Stimulated activated CD4-positive, alpha-beta T cell treated with anti-CD3 and anti-CD28 coated beads, Interleukin-4, amount 100 ng/mL, for 1 hour (primary cell): ENCODE data around the gene GATD1.

ENCODE experiments used
- DNase-seq: peaks from one replicate; pipeline ENCODE4 v3.0.0-alpha.2; 2020

GATD1 gene

DNA sequence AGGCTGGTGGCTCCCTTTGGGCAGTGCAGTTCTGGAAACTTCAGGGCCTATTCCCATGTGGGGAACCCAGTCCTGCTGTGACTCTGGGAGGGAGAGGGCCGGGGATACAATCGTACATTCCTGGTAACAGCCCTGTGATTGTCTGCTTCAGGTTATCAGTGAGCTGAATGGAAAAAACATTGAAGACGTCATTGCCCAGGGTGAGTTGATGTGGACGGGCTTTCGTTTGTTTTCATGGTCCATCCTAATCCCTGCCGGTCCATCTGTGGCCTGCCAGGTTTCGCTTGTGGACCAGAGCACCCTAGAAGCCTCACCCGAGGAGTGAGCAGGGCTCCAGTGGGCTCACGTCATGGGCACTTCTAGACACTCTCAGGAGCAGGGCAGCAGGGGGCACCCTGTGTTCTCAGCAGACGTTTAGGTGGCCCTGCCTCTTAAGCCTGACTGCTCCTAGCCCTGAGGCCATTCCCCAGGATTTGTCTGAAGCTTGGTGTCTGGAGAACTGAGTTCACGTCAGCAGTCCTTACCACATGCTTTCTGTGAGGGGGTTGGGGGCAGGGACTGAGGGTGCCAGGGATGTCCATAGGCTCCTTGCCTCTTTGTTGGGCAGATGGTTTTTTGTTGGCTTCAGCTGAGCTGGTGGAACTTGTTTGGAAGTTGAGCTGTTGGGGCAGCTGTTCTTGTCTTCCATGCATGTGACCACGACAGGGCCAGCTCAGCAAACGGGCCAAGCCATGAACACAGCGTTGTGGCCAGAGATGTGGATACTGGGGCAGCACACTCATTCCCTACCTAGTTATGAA is 34.4 kb upstream of the GATD1 start:
- no peak for DNase-seq

DNA sequence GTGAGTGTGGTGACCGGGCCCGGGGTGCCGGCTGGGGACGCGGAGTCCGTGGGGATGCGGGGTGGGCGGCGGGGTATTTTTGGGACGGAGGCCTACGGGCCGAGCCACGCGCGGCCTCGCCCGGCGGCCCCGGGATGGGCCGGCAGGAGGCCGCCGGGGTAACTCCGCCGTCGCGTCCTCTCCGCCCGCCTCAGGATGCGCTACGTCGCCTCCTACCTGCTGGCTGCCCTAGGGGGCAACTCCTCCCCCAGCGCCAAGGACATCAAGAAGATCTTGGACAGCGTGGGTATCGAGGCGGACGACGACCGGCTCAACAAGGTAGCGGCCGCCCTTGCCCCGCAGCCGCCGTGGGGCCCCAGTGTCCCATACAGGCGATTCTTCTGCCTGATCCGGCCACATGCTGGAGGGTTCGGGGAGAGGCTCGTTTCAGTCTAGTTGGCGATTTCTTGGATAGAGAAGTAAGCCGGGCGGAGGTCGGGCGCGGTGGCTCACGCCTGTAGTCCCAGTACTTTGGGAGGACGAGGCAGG is 32.8 kb upstream of the GATD1 start:
- no peak for DNase-seq

DNA sequence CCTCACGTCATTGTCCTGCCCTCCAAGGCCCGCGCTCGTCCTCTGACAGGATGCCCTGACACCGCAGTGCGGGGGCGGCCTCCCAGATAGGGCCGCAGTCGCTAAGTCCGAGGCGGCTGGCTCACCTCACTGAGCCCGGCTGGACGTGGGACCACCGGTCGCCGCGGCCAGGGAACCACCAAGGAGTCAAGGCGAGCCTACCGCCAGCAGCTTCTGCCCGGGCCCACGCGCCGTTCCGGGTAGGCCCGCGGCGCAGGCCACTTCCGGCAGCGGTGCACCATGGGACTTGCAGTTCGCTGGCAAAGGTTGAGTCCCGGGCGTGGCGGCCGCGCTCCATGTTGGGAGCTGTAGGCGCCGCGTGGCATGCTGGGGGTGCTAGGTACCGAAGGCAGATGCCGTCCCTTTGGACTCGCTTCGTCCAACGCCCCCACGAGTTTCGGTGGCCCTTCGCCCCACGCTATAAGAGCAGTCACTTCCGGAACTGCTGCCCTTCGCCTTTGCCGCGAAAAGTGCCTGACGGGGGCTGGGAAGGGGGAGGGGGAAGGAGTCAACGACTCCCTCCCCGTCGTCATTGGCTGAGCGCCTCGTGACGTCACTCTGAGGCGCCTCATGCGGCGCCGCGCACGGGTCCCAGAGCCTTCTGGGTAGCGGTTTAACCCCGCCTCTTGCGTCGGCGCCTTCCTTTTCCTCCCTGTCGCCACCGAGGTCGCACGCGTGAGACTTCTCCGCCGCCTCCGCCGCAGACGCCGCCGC is 32.2 kb upstream of the GATD1 start, which contains the start of gene RPLP2:
TSS of gene RPLP2 (plus strand) at position 681 of the 753 bp plus-strand sequence. CDS start 268 bp downstream, outside the sequence.
- DNase-seq = peak; percentile 98

DNA sequence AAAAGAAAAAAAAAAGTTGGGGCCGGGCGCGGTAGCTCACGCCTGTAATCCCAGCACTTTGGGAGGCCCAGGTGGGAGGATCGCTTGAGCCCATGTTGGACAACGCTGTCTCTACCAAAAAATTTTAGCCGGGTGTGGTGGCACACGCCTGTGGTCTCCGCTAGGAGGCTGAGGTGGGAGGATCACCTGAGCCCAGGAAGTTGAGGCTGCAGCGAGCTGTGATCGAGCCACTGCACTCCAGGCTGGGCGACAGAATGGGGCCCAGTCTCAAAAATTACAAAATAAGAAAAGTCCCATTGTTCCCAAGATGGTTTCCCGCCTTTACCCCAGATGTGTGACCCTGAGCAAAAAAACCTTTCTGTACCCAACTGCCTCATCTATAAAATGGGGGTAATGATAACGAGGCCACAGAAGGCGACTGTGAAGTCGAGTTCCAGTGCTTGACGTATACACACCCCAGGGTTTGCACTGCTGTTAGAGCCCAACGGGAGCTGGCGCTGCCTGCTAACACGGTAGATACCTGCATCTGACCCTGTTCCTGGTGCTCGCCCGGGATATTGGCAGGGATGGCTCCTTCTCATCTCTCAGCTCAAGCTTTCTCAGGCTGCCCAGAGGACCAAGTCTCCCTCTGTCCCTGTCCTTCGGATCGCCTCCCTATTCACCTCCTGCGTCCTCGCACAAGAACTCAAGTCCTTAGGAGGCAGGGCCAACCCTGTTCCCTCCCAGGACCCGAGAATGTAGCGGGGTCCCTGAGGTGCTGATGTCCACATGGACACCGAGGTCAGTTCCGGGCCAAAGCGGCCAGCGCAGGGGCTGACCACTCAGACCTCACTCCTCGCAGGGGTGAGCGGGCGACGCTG is 31.4 kb upstream of the GATD1 start:
- no peak for DNase-seq

GRCh38 chr11:804599-804964 is 27.3 kb upstream of the GATD1 start:
- no peak for DNase-seq

GRCh38 chr11:803770-804598 is 26.7 kb upstream of the GATD1 start:
- DNase-seq = no peak

- no peak for DNase-seq
Measured at GRCh38 chr11:803467-803742, 26.1 kb upstream of the GATD1 start.

- DNase-seq = no peak
Measured at GRCh38 chr11:802693-803466, 25.6 kb upstream of the GATD1 start.

DNA sequence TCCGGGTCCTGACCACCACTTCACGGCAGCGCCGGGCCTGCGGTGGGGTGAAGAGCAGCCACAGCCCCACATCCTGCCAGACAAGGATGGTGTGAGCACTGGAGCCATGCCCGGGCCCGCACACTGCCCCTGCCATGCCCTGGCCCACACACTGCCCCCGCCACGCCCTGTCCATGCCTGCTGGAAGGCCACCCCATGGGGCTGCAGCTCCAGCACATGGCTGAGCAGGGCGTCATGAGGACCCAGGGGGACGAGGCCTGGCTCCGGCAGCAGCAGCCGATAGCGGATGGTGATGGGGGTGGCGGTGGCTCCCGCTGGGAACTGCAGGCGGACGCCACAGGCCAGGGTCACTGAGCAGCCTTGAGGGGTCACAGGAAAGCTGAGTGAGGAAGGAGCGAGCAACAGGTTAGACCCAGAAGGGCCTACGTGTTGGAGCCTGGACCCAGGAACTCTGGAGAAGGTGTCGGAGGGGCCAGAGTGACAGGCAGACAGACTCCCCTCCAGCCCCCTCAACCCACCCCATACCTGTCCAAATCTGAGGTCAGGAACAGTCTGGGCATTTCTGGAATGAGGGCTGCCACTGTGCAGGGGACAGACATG is 24.8 kb upstream of the GATD1 start:
- no peak for DNase-seq

DNA sequence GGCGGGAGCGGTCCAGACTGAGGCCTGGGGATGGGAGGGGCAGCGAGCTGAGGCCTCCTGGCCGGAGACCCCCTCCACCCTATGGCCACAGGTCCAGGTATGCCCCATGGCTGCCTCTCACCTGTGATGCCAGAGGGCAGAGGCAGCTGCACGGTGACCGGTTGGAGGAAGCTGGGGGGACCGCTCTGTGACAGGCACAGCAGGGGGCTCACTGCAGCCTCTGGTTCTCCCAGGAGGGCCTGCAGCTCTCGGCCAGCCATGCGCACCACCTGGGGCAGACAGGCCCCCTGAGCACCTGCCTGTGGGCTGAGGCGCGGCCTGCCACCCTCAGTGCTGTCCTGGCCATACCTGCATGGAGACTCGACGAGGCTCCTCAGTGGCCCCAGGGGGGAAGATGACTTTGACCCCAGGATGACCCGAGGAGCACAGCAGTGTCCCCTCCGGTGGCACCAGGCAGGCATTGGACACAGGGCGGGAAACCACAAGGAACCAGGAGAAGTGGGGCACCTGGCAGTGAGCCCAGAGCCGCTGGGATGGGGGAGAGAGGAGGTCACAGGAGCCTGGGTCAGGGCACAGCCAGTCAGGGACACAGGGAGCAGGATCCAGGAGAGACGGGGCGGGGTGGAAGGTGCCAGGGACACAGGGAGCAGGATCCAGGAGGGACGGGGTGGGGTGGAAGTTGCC is 24.0 kb upstream of the GATD1 start:
- no peak for DNase-seq

DNA sequence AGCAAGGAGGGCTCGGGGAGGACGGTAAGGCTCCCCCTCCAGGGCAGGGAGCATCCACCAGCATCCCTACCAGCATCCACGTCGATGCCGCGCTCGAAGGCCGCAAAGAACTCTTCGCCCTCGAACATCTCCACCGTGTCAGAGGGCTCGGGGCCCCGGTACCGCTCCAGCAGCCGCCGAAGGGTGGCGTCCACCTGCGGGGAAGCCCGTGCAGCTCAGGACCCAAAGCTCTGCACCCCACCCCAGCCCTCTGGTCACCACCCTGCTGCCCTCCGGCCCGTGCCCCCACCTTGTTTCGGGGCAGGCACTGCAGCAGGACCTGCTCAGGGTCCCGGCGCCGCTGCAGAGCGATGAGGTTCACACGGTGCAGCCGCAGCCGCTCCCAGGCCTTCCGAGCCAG is 23.2 kb upstream of the GATD1 start:
- no peak for DNase-seq

GRCh38 chr11:799641-800316 is 22.5 kb upstream of the GATD1 start:
- DNase-seq = no peak

DNA sequence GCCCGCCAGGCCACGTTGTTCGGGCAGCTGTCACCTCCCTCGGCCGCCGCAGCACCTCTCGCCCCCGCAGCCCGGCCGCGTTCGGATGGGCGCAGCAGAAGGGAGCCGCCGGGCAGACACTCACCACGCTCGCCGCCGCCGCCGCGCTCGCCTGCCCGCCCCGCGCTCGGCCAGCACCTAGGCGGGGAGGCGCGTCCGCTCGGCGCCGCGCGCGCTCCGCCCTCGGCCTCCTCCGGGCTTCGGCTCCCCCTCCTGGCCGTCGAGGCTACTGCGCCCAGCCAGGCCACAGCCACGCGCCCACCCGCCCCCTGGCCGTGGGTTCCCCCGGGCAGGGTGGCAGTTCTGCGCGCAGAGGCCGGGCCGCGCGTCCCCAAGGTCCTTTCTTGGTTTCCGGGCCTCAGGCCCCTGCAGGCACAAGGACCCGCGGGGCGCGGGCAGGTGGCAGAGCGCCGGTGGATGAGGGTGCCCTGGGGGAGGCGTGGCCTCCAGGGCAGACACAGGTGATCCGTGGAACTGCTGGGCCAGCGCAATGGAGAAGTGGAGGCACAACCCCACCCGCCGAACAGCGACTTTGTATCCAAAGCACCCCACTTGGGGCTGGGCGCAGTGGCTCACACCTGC is 20.9 kb upstream of the GATD1 start, which contains the start of gene SLC25A22:
TSS of gene SLC25A22 (minus strand) at position 189 of the 621 bp plus-strand sequence. CDS start 3,275 bp downstream, outside the sequence.
- DNase-seq = peak; percentile 88

- DNase-seq = peak; percentile 74
Measured at GRCh38 chr11:797296-798092, 20.2 kb upstream of the GATD1 start.

DNA sequence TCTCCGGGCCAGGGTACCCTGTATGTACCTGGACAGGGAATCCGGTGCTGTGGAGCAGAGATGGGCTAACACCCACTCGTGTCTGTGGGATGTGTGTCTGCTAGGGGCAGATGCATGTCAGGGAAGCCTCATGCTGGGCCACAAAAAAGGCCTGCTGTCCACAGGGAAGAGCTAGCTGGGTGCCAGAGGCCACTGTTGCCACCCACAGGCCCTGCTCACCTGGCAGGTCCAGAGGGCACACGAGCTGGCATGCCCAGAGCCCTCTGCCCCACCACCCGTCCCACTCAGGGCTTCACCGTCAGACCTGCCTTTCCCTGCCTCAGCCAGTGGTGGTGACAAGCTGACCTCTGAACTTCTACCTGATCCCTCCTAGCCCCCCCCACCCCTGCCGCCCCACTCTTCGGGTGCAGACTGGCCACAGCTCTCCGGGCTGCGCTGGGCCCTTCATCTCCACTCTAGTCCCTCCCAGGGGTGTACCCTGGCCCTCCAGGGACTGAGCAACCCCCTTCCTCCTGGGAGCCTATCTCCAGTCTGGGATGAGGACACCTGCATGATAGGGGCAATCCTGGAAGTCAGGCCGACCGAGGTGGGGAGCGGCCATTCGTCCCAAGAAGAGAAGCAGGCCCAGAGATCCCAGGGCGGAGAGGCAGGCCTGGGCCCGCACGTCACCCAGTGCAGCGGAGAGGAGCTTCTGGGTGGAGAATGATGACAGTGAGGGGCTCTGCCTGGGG is 19.4 kb upstream of the GATD1 start:
- no peak for DNase-seq

DNA sequence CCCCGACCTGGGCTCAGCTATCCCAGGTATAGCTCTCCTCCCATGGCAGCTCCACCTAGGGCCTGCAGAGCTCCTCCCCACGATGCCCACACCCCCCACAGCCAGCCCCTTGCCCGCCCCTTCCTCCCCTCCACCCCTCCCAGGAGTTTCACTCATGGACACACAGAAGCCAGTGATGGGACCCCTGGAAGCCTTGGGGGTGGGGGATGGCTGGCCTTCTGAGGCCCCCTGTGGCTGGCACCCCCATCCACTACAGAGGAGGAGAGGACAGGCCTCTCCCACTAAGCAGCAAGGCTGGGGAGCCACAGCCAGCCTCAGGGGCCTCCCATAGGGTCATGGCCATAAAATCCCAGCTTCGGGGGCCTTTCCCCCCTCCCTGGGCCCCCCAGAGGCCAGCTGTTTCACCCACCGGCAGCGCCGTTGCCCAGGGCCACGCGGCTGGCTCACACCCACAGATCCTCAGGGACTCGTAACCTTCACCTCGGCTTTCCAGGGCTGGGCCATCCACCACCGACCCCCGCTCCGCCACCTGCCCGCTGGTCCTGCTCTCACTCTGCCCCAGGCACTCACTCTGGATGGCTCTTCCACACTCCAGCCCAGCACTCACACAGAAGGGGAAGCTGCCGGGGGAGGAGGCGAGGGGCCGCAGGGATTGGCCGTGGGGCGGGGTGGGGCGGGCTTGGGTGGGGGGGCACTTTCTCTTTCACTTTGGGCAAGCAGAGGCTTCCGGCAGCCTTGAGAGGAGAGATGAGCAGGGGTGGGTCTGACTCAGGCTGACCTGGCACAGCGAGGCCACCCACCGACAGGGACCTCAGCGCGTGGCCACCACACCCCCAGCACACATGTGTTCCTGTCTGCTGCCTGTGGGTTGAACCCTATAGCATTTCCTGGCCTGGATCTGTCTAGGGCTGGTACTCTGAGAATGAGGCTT is 18.6 kb upstream of the GATD1 start:
- peak; percentile 80 for DNase-seq
